ENCODE data around the gene HCN3. TPM values are rescaled to one million over a fixed set of nuclear protein-coding genes. Genes with fewer than 3 reads are reported as not detected.
"Not testable (repeated sequence)": the region's sequence is repeated elsewhere in the genome, so short reads cannot be mapped to it uniquely, and the experiment has no call there.

The HCN3 gene
- total RNA-seq, 3 donors from 2014 or later, result 10.3 to 15.6 (median 10.8) TPM

DNA sequence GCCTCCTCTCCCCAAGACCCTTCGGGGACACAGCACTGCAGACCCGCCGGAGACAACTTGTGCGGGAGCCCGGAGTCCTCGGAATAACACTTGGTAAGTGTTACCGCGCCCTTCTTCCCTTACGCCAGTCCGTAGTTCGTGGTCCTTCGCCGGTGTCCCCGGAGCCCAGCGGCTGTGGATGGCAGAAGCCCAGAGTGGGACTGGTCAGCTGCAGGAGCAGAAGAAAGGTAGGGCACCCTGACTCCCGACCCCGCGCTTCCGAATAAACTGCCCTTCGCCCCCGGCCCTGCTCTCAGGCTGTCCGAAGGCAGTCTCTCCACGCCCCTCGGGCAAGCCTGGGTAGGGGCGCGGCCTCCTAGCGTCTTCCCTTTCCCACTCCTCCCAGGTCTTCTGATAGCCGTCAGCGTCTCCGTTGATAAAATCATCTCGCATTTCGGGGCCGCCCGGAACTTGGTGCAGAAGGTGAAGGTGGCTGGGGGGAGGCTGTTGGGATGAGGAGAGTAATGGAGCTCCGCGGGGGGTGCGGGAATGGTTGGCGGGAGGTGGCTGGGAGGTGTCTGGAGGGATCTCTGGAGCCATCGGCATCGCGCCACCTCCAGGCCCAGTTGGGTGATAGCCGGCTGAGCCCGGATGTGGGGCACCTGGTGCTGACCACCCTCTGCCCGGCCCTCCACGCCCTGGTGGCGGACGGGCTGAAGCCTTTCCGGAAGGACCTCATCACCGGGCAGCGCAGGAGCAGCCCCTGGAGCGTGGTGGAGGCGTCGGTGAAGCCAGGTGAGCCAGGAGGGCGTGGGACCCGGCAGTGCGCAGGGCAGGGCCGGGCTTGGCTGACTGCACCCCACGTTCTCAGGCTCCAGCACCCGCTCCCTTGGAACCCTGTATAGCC, 47.7 kb downstream of the HCN3 start:
- peak; percentile 77 to 84 (median 83) for DNase-seq
- intact Hi-C loops (cut with DNase I, micrococcal nuclease), result loop anchor here (10.0 kb wide), 2 partner anchors 50 to 70 kb away; partner anchors contain the start of genes CLK2 (in 1 of the 2), ENTREP3 (in 1 of the 2) and HCN3 (in 1 of the 2)
- TF ChIP-seq, protein P1, sequence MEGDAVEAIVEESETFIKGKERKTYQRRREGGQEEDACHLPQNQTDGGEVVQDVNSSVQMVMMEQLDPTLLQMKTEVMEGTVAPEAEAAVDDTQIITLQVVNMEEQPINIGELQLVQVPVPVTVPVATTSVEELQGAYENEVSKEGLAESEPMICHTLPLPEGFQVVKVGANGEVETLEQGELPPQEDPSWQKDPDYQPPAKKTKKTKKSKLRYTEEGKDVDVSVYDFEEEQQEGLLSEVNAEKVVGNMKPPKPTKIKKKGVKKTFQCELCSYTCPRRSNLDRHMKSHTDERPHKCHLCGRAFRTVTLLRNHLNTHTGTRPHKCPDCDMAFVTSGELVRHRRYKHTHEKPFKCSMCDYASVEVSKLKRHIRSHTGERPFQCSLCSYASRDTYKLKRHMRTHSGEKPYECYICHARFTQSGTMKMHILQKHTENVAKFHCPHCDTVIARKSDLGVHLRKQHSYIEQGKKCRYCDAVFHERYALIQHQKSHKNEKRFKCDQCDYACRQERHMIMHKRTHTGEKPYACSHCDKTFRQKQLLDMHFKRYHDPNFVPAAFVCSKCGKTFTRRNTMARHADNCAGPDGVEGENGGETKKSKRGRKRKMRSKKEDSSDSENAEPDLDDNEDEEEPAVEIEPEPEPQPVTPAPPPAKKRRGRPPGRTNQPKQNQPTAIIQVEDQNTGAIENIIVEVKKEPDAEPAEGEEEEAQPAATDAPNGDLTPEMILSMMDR (IDR thresholded peaks at IDR 0.05), result peak; percentile 57
- H3K36me3 ChIP-seq (ENCODE audit: low read depth), result no peaks in the 10 kb centered on the region
- ATAC-seq, result peak; percentile 21
- H3K4me3 ChIP-seq, result peak overlapping the region; percentile 76
- H3K4me1 ChIP-seq (ENCODE audit: low read depth), result peaks cover 41% of the 10 kb centered on the region
- H3K9me3 ChIP-seq, result no peaks in the 10 kb centered on the region

DNA sequence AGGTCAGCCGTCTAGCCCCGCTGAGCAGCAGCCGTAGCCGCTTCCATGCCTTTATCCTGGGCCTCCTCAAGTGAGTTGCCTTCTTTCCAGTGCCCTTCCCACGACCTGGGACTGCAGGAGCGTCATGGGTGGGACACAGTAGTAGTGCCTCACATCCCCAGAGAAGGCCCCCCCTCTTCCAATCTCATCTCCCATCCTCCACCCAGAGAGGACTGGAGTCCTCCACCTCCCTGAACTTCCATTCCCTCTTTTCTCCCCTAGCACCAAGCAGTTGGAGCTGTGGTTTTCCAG, 48.3 kb downstream of the HCN3 start:
- TF ChIP-seq, protein P1 (IDR thresholded peaks at IDR 0.05), result no peak
- intact Hi-C loops (cut with DNase I, micrococcal nuclease), result loop anchor here (10.0 kb wide), 2 partner anchors 51 to 71 kb away; partner anchors contain the start of genes CLK2 (in 1 of the 2), ENTREP3 (in 1 of the 2) and HCN3 (in 1 of the 2)
- Histone ChIP-seq H3K4me3 (peak overlapping the region; percentile 76), H3K4me1 (ENCODE audit: low read depth) (peaks cover 39% of the 10 kb centered on the region), H3K9me3 (no peaks in the 10 kb centered on the region), H3K36me3 (ENCODE audit: low read depth) (no peaks in the 10 kb centered on the region)
- DNase-seq, result no peak
- ATAC-seq, result no peak

- DNase-seq (no peak), ATAC-seq (no peak)
- intact Hi-C loops (cut with DNase I, micrococcal nuclease), result loop anchor here (10.0 kb wide), 2 partner anchors 51 to 71 kb away; partner anchors contain the start of genes CLK2 (in 1 of the 2), ENTREP3 (in 1 of the 2) and HCN3 (in 1 of the 2)
- Histone ChIP-seq H3K9me3 (no peaks in the 10 kb centered on the region), H3K4me1 (ENCODE audit: low read depth) (peaks cover 34% of the 10 kb centered on the region), H3K4me3 (no peak overlapping the region), H3K36me3 (ENCODE audit: low read depth) (no peaks in the 10 kb centered on the region)
- TF ChIP-seq, protein P1 (IDR thresholded peaks at IDR 0.05), result no peak
Observed at GRCh38 chr1:155326020-155326526, 48.8 kb downstream of the HCN3 start.

- H3K4me1 ChIP-seq (ENCODE audit: low read depth), result peaks cover 28% of the 10 kb centered on the region
- no peaks in the 10 kb centered on the region for H3K9me3 ChIP-seq
- intact Hi-C loops (cut with DNase I, micrococcal nuclease), result loop anchor here (10.0 kb wide), 2 partner anchors 52 to 72 kb away; partner anchors contain the start of genes CLK2 (in 1 of the 2), ENTREP3 (in 1 of the 2) and HCN3 (in 1 of the 2)
- H3K4me3 ChIP-seq, result no peak overlapping the region
- no peaks in the 10 kb centered on the region for H3K36me3 ChIP-seq (ENCODE audit: low read depth)
- no peak for ATAC-seq
- TF ChIP-seq, protein P1 (IDR thresholded peaks at IDR 0.05), result no peak
- no peak for DNase-seq
Observed at GRCh38 chr1:155326631-155327037, 49.4 kb downstream of the HCN3 start.

DNA sequence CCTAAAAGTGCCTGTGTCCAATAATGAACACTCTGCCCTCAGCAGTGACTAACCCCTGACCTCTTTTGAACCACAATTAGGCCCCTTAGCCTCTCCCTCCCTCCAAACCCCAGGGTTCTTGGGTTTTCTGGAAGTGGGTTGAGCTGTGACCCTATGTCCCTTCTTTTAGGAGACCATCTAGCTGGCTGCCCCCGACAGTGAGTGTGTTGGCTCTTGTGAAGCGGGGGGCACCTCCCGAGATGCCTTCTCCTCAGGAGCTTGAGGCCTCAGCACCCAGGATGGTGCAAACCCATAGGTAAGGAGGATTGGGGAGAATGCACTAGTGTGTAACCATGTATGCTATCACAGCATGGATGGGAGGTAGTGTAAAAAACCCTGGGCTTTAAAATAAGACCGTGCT, 50.7 kb downstream of the HCN3 start:
- intact Hi-C loops (cut with DNase I, micrococcal nuclease), result loop anchor here (10.0 kb wide), 2 partner anchors 53 to 73 kb away; partner anchors contain the start of genes CLK2 (in 1 of the 2), ENTREP3 (in 1 of the 2) and HCN3 (in 1 of the 2)
- no peaks in the 10 kb centered on the region for H3K36me3 ChIP-seq (ENCODE audit: low read depth)
- no peaks in the 10 kb centered on the region for H3K9me3 ChIP-seq
- DNase-seq (no peak), ATAC-seq (no peak)
- TF ChIP-seq, protein P1 (IDR thresholded peaks at IDR 0.05), result no peak
- peaks cover 15% of the 10 kb centered on the region for H3K4me1 ChIP-seq (ENCODE audit: low read depth)
- no peak overlapping the region for H3K4me3 ChIP-seq

DNA sequence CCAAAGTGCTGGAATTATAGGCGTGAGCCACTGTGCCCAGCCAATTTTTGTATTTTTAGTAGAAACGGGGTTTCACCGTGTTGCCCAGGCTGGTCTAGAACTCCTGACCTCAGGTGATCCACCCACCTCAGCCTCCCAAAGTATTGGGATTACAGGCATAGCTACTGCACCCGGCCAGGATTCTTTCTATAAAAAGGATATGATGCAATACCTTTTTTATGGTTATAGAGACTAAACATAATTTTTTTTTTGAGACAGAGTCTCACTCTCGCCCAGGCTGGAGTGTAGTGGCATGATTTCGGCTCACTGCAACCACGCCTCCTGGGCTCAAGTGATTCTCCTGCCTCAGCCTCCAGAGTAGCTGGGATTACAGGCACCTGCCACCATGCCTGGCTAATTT, 51.6 kb downstream of the HCN3 start:
- intact Hi-C loops (cut with DNase I, micrococcal nuclease), result loop anchor here (10.0 kb wide), 2 partner anchors 54 to 74 kb away; partner anchors contain the start of genes CLK2 (in 1 of the 2), ENTREP3 (in 1 of the 2) and HCN3 (in 1 of the 2)
- not testable (repeated sequence) for DNase-seq, H3K9me3 ChIP-seq

More for the DNA sequence above, 51.6 kb downstream of the HCN3 start:
- not testable (repeated sequence) for H3K4me3 ChIP-seq; H3K36me3 ChIP-seq (ENCODE audit: low read depth); ATAC-seq
- H3K4me1 ChIP-seq (ENCODE audit: low read depth), result peaks cover 15% of the 10 kb centered on the region
